Stomach smooth muscle (tissue), 2 donors: ENCODE data around the gene RARRES2.

Source experiments
- H3K27ac ChIP-seq: one replicate; pipeline ENCODE4 v1.7.0; 2013; ENCODE audit warnings: mild to moderate bottlenecking, low read length, inconsistent platforms
- H3K27me3 ChIP-seq, 2 donors: one replicate each; pipeline ENCODE4 v1.7.0; 2013; ENCODE audit warnings: low read length in 2 of 2; ENCODE audit not compliant: insufficient read depth in 2 of 2, control insufficient read depth in 1 of 2
- H3K36me3 ChIP-seq, 2 donors: one replicate each; pipeline ENCODE4 v1.7.0; 2013; ENCODE audit warnings: low read length in 2 of 2; ENCODE audit not compliant: control insufficient read depth in 2 of 2, insufficient read depth in 2 of 2
- H3K4me1 ChIP-seq: one replicate; pipeline ENCODE4 v1.7.0; 2013; ENCODE audit warnings: low read length; ENCODE audit not compliant: control insufficient read depth, insufficient read depth
- H3K4me3 ChIP-seq, 2 donors: one replicate each; pipeline ENCODE4 v1.7.0; 2013; ENCODE audit warnings: low read length in 2 of 2
- H3K9ac ChIP-seq, 2 donors: one replicate each; pipeline ENCODE4 v1.7.0; 2013; ENCODE audit warnings: low read length in 2 of 2, mild to moderate bottlenecking in 1 of 2
- H3K9me3 ChIP-seq, 2 donors: one replicate each; pipeline ENCODE4 v1.7.0; 2013; ENCODE audit warnings: low read length in 2 of 2; ENCODE audit not compliant: control insufficient read depth in 2 of 2
- donor health status: healthy.
- donor health status: Pancreatic carcinoma.

Gene RARRES2

DNA sequence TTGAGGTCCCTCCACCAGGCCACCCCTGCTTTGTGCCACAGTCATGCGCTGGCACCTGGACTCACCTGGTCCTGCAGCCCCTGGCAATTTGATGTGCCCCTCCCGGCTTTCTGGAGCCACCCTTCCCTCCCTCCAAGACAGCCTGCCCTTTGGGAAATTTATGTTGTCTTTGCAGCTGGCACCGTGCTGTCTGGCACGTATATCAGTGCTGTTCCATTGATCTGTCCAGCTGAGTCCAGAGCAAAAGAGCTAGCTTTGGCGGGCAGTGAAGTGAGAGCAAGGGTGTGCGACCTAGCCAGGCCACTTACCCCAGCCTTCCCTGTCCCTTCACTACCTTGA is 5.7 kb downstream of the RARRES2 start:
- Histone ChIP-seq H3K36me3 (peaks cover 6 to 8% of the 10 kb centered on the region in 2 donors), H3K9me3 (no peaks in the 10 kb centered on the region), H3K9ac (no peak overlapping the region), H3K4me1 (peaks cover 60% of the 10 kb centered on the region), H3K27me3 (no peaks in the 10 kb centered on the region), H3K27ac (peak overlapping the region; percentile 81), H3K4me3 (peak overlapping the region in 1 of 2 donors; percentile 35)

DNA sequence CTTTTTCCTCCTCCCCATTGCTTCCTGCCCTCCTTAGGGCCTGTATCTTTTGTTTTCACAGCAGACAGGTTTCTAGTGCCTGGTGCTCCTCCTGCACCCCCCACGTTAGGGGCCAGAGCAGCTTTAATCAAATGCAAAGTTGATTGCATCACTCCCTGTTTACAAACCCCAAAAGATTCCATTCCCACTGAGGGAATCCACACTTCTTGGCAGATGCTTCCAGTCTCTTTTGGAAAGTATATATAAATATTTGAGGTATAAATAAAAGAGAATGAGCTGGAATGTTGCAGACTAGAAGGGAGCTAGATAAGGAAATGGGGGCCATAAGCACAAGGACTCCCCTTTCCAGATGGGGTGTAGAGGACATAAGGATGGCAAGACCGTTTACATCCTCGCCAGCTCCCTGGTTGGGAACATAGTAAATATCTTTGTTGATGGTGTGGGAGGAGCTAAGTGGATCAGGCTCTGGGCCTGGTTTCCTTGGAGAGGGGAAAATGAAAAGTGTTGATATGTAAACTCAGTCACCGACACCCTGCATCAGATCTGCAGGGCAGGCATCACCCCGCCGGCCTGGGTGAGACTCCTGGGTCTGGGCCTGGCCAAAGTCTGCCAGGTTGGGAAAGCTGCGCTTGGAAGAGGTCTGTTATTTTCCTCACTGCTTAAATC is 6.2 kb downstream of the RARRES2 start:
- no peak overlapping the region for H3K9ac ChIP-seq
- H3K27ac ChIP-seq: peak overlapping the region; percentile 81
- no peaks in the 10 kb centered on the region for H3K27me3 ChIP-seq
- peaks cover 59% of the 10 kb centered on the region for H3K4me1 ChIP-seq
- H3K4me3 ChIP-seq: peak overlapping the region in 1 of 2 donors; percentile 35
- no peaks in the 10 kb centered on the region for H3K9me3 ChIP-seq
- peaks cover 6 to 8% of the 10 kb centered on the region in 2 donors for H3K36me3 ChIP-seq

DNA sequence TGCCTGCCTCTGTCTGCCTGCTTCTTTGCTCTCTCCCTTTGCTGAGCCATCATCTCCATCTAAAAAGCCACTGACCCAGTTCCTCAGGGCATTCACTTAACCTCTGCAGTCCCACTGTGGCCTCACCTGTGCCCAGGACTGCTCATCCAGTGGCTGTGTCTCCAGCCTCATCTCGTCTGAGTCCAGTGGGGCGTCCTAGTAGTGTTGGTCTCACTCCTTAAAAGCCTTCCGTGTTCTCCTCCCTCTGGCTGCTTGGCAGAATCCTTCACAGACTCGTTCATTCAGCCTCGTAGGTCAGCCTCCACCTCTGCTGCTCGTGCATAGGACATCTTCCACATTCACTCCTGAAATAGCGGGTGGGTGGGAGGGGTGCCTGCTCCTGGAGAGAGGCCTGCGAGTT is 7.3 kb downstream of the RARRES2 start:
- no peak overlapping the region for H3K9ac ChIP-seq
- H3K27me3 ChIP-seq: no peaks in the 10 kb centered on the region
- peaks cover 6 to 7% of the 10 kb centered on the region in 2 donors for H3K36me3 ChIP-seq
- H3K4me1 ChIP-seq: peaks cover 51% of the 10 kb centered on the region
- no peaks in the 10 kb centered on the region for H3K9me3 ChIP-seq
- no peak overlapping the region for H3K4me3 ChIP-seq
- peak overlapping the region; percentile 81 for H3K27ac ChIP-seq

DNA sequence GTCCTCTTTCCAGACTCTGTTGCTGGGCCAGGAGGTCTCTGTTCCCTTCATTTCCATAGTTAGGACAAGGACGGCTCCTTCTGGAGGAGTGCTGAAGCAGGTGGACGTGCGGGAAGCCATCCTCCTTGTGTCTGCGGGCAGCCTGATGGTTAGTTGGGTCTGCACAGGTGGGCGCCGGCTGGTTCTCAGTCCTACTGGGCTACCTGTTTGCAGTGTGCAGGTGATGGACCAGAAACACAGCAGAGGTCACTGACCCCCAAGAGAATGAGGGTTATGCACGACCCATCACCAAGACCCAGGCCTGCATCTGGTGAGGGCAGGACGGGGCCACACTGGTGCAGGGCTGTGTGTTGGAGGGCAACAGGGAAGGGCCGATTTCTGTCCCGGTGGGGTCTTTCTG is 7.8 kb downstream of the RARRES2 start:
- Histone ChIP-seq H3K9ac (no peak overlapping the region), H3K27ac (peak overlapping the region; percentile 18), H3K36me3 (peaks cover 7% of the 10 kb centered on the region in 2 donors), H3K27me3 (no peaks in the 10 kb centered on the region), H3K9me3 (no peaks in the 10 kb centered on the region), H3K4me3 (no peak overlapping the region), H3K4me1 (peaks cover 46% of the 10 kb centered on the region)

GRCh38 chr7:150332852-150333635 is 8.4 kb downstream of the RARRES2 start:
- Histone ChIP-seq H3K4me1 (peaks cover 40% of the 10 kb centered on the region), H3K9ac (no peak overlapping the region), H3K27me3 (no peaks in the 10 kb centered on the region), H3K4me3 (no peak overlapping the region), H3K36me3 (peaks cover 8 to 12% of the 10 kb centered on the region in 2 donors), H3K27ac (peak overlapping the region; percentile 18), H3K9me3 (no peaks in the 10 kb centered on the region)

GRCh38 chr7:150330211-150330885 is 11.1 kb downstream of the RARRES2 start:
- H3K27me3 ChIP-seq: no peaks in the 10 kb centered on the region
- H3K36me3 ChIP-seq: peaks cover 5 to 17% of the 10 kb centered on the region in 2 donors
- no peak overlapping the region for H3K9ac ChIP-seq
- no peaks in the 10 kb centered on the region for H3K9me3 ChIP-seq
- H3K4me1 ChIP-seq: peaks cover 15% of the 10 kb centered on the region
- no peak overlapping the region for H3K27ac ChIP-seq
- H3K4me3 ChIP-seq: no peak overlapping the region

- Histone ChIP-seq H3K36me3 (peaks cover 5 to 17% of the 10 kb centered on the region in 2 donors), H3K9ac (no peak overlapping the region), H3K4me3 (no peak overlapping the region), H3K27ac (no peak overlapping the region), H3K4me1 (peaks cover 8% of the 10 kb centered on the region), H3K27me3 (no peaks in the 10 kb centered on the region), H3K9me3 (no peaks in the 10 kb centered on the region)
Observed at GRCh38 chr7:150329331-150330120, 11.9 kb downstream of the RARRES2 start.

GRCh38 chr7:150327308-150327707 is 14.1 kb downstream of the RARRES2 start:
- Histone ChIP-seq H3K4me1 (peaks cover 25% of the 10 kb centered on the region), H3K27ac (no peak overlapping the region), H3K9me3 (no peaks in the 10 kb centered on the region), H3K4me3 (no peak overlapping the region), H3K36me3 (peaks cover 5 to 17% of the 10 kb centered on the region in 2 donors), H3K9ac (no peak overlapping the region), H3K27me3 (no peaks in the 10 kb centered on the region)

DNA sequence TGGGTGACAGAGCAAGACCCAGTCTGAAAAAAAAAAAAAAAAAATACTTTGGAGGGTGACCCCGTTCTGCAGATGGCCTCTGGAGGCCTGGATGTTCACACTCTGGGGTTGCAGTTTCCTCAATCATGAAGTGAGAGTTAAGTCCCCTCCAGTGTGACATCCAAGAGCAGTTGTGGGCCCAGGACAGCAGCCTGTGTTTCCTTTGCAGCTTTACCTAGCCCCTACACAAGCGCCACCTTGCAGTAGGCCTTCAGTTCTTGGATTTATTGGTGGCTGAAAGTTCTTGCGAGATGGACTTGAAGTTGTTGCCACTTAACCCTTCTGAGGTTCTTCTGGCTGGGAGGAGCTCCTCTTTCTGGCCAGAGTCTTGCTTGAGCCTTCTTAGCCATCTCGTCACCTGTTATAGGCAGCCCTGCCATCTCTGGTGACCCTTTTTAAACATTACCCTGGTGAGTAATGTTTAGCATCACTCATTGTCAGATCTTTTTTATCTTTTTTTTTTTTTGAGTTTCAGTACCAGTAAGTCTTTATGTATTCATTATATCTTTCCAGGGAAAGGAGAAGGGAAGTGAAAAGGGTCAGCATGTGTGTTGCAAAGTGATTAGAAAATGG is 14.7 kb downstream of the RARRES2 start:
- no peaks in the 10 kb centered on the region for H3K9me3 ChIP-seq
- no peak overlapping the region for H3K9ac ChIP-seq
- H3K27me3 ChIP-seq: no peaks in the 10 kb centered on the region
- H3K4me1 ChIP-seq: peaks cover 27% of the 10 kb centered on the region
- no peak overlapping the region for H3K4me3 ChIP-seq
- no peak overlapping the region for H3K27ac ChIP-seq
- peaks cover 5 to 17% of the 10 kb centered on the region in 2 donors for H3K36me3 ChIP-seq

DNA sequence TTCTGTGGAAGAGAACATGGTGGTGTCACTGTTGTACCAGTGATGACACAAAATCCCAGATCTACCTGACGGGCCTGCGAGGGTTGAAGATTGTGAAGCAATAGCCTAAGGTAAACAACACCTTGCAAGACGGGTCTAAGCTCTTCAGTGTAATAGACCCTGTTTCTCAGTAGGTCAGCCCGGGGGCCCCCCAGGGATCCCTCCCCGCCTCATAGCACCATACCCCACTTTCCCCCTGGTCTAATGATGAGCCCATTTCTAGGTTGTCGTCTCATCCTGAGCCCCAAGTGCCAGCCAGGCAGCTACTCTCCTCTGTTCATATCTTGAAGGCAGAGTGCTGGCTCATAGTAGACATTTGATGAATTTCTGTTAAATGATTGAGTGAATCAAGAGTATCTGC is 15.5 kb downstream of the RARRES2 start:
- no peaks in the 10 kb centered on the region for H3K9me3 ChIP-seq
- peaks cover 5 to 17% of the 10 kb centered on the region in 2 donors for H3K36me3 ChIP-seq
- H3K9ac ChIP-seq: no peak overlapping the region
- H3K27ac ChIP-seq: no peak overlapping the region
- no peaks in the 10 kb centered on the region for H3K27me3 ChIP-seq
- H3K4me1 ChIP-seq: peaks cover 27% of the 10 kb centered on the region
- no peak overlapping the region for H3K4me3 ChIP-seq
